OCI-LY3 (cell line): Measurements from ENCODE around the gene LAP3.

Source experiments
- H2AFZ ChIP-seq: fragments of 200-600, 300-600 bp; shearing (Covaris generic); 2 replicates; pipeline ENCODE4 v1.6.0; 2014; ENCODE audit warnings: antibody characterized with exemption, low read depth, low read length
- H3K27ac ChIP-seq: fragments of 200-600, 300-600 bp; sonication (generic); 2 replicates; pipeline ENCODE4 v1.5.1; 2014; ENCODE audit warnings: mild to moderate bottlenecking, low read length, moderate library complexity, mixed read lengths
- H3K27me3 ChIP-seq: fragments of 200-600, 300-600 bp; sonication (generic); 2 replicates; pipeline ENCODE4 v1.6.1; 2014; ENCODE audit warnings: low read depth, low read length, mixed read lengths
- H3K36me3 ChIP-seq: fragments of 200-600, 300-600 bp; sonication (generic); replicated peaks from 2 replicates; pipeline ENCODE3; 2014; ENCODE audit warnings: low read depth, low read length, mixed read lengths
- H3K4me1 ChIP-seq: fragments of 300-600, 200-600 bp; sonication (generic); 2 replicates; pipeline ENCODE4 v1.6.1; 2014; ENCODE audit warnings: low read length, mixed read lengths
- H3K4me2 ChIP-seq: fragments of 200-600, 300-600 bp; sonication (generic); 2 replicates; pipeline ENCODE4 v1.6.1; 2014; ENCODE audit warnings: low read length, mixed read lengths
- H3K4me3 ChIP-seq: fragments of 300-600, 200-600 bp; sonication (generic); 2 replicates; pipeline ENCODE4 v1.5.1; 2014; ENCODE audit warnings: antibody characterized with exemption, mild to moderate bottlenecking, low read length, moderate library complexity
- H3K79me2 ChIP-seq: fragments of 300-600, 200-600 bp; shearing (Covaris generic); 2 replicates; pipeline ENCODE4 v1.6.1; 2014; ENCODE audit warnings: mild to moderate bottlenecking, low read length, mixed read lengths
- H3K9ac ChIP-seq: fragments of 300-600, 200-600 bp; shearing (Covaris generic); 2 replicates; pipeline ENCODE4 v1.6.0; 2014; ENCODE audit warnings: mild to moderate bottlenecking, low read length, moderate library complexity
- H3K9me3 ChIP-seq: fragments of 200-600, 300-600 bp; shearing (Covaris generic); 2 replicates; pipeline ENCODE4 v1.6.1; 2014; ENCODE audit warnings: low read length, mixed read lengths; ENCODE audit not compliant: insufficient read depth
- H4K20me1 ChIP-seq: fragments of 200-600, 300-600 bp; sonication (generic); 2 replicates; pipeline ENCODE4 v1.6.1; 2016; ENCODE audit warnings: low read length, mixed read lengths; ENCODE audit not compliant: insufficient read depth
- EZH2phosphoT487 ChIP-seq: fragments of 200-600 bp; shearing (Covaris generic); IDR thresholded peaks from 2 replicates; pipeline ENCODE4 v1.6.1; 2018; ENCODE audit warnings: antibody characterized with exemption, mixed run types, low read depth
- TF ChIP-seq, protein P1 (sequence below): fragments of 200-600, 300-600 bp; sonication (generic); IDR thresholded peaks from 2 replicates; pipeline ENCODE4 v1.5.1; 2014; ENCODE audit warnings: antibody characterized with exemption, low read length, low read depth

LAP3 gene

DNA sequence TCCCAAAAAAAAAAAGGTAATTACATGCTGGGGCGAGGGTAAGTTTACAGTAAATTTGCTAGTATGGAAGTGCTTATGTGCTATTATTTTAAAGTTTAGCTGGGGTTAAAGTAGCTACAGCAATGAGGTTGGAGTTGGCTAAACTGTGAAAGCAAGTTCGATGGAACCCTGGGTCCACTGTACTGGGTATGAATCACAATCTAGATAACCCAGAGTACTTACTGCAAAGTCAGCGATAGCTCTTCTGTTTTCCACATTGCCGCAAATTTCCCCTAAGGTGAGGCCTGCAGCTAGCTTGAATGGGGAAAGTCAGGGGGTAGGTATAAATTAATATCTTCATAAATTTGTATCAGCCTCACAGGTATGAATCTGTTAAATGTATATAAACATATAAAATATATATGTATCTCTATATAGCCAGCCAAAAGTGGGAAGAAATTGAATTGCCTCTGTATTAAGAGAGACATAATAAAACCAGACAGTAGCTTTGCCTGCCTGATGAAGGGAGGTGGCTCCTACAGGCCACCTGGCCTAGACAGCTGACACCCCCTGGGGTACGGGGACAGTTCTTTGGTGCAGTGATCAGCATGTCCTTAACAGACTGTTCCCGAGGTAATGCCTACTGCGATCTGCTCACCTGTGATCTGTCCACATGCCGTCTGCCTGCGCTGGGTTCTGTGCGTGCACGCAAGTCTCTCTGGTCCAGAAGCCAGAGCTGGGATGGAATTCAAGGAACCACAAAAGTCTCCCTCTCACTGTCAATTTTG lies 31.4 kb upstream of the LAP3 start:
- H3K4me1 ChIP-seq: 0 out of 2 replicates have a peak, but pooled peaks cover 4% of the 10 kb centered on the region
- no peak overlapping the region for H3K27ac ChIP-seq
- H3K9me3 ChIP-seq: no peaks in the 10 kb centered on the region
- no peaks in the 10 kb centered on the region for H3K36me3 ChIP-seq
- H4K20me1 ChIP-seq: no peaks in the 10 kb centered on the region
- no peak for TF ChIP-seq EZH2phosphoT487
- TF ChIP-seq, protein P1, sequence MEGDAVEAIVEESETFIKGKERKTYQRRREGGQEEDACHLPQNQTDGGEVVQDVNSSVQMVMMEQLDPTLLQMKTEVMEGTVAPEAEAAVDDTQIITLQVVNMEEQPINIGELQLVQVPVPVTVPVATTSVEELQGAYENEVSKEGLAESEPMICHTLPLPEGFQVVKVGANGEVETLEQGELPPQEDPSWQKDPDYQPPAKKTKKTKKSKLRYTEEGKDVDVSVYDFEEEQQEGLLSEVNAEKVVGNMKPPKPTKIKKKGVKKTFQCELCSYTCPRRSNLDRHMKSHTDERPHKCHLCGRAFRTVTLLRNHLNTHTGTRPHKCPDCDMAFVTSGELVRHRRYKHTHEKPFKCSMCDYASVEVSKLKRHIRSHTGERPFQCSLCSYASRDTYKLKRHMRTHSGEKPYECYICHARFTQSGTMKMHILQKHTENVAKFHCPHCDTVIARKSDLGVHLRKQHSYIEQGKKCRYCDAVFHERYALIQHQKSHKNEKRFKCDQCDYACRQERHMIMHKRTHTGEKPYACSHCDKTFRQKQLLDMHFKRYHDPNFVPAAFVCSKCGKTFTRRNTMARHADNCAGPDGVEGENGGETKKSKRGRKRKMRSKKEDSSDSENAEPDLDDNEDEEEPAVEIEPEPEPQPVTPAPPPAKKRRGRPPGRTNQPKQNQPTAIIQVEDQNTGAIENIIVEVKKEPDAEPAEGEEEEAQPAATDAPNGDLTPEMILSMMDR: no peak
- no peaks in the 10 kb centered on the region for H3K79me2 ChIP-seq
- H3K27me3 ChIP-seq: no peaks in the 10 kb centered on the region; the same call in 1 of the 2 replicates
- H2AFZ ChIP-seq: no peak overlapping the region
- no peak overlapping the region for H3K9ac ChIP-seq
- H3K4me2 ChIP-seq: no peak overlapping the region
- H3K4me3 ChIP-seq: no peak overlapping the region

DNA sequence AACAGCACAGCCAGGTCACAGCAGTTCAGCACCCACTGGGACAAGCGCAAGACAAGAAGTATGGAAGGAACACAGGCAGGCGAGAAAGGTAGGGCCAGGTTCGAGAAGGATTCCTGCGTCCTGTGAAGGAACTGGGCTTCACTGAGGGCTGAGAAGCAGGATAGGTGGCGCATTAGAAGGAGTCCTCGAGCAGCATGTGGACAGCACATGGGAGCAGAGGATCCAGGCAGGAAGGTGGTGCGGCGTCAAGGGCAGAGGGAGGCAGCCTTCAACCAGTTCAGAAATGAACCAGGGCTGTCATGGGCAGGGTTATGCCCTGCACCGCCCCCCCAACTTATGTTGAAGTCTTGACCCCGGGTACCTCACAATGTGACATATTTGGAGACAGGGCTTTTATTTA lies 30.8 kb upstream of the LAP3 start:
- Histone ChIP-seq H3K79me2 (no peaks in the 10 kb centered on the region), H3K27ac (no peak overlapping the region), H4K20me1 (no peaks in the 10 kb centered on the region), H3K4me2 (no peak overlapping the region), H3K4me3 (no peak overlapping the region), H2AFZ (no peak overlapping the region), H3K36me3 (no peaks in the 10 kb centered on the region), H3K9me3 (no peaks in the 10 kb centered on the region), H3K4me1 (0 out of 2 replicates have a peak, but pooled peaks cover 4% of the 10 kb centered on the region), H3K9ac (no peak overlapping the region), H3K27me3 (no peaks in the 10 kb centered on the region; the same call in 1 of the 2 replicates)
- TF ChIP-seq, protein P1: no peak
- no peak for TF ChIP-seq EZH2phosphoT487

DNA sequence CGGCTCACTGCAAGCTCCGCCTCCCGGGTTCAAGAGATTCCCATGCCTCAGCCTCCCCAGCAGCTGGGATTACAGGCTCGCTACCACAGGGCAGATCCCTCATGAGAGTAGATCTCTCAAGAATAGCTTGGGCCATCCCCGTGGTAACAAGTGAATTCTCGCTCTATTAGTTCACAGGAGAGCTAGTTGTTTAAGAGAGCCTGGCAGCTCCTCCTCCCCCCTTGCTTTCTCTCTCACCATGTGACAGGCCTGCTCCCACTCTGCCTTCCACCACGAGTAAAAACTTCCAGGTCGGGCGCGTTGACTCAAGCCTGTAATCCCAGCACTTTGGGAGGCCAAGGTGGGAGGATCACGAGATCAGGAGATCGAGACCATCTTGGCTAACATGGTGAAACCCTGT lies 30.3 kb upstream of the LAP3 start:
- Histone ChIP-seq H3K4me3 (no peak overlapping the region), H3K27ac (no peak overlapping the region), H4K20me1 (no peaks in the 10 kb centered on the region), H3K4me1 (0 out of 2 replicates have a peak, but pooled peaks cover 4% of the 10 kb centered on the region), H3K4me2 (no peak overlapping the region), H3K79me2 (no peaks in the 10 kb centered on the region), H3K9me3 (no peaks in the 10 kb centered on the region), H3K9ac (no peak overlapping the region), H3K36me3 (no peaks in the 10 kb centered on the region), H2AFZ (no peak overlapping the region), H3K27me3 (no peaks in the 10 kb centered on the region; the same call in 1 of the 2 replicates)
- TF ChIP-seq, protein P1: no peak
- no peak for TF ChIP-seq EZH2phosphoT487

DNA sequence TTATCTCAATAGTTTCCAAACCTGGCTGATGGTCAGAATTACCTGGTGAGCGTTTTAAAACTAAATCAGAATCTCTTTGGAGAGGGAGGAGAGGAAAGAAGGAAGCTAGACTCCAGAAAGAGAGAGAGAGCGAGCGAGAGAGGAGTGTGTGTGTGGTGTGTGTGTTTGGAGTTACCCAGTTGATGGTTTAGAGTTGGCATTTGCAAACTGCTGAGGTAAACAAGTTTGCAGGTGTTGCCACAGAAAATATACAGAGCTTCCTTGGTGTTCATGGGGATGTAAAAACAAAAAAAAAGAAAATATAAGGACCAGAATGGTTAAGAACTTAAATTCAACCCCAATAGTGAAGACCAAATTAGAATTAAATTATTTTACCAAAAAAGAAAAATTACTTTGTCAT lies 26.4 kb upstream of the LAP3 start:
- Histone ChIP-seq H3K4me2 (no peak overlapping the region), H3K4me1 (0 out of 2 replicates have a peak, but pooled peaks cover 4% of the 10 kb centered on the region), H3K4me3 (no peak overlapping the region), H3K27me3 (no peaks in the 10 kb centered on the region; the same call in 1 of the 2 replicates), H3K36me3 (no peaks in the 10 kb centered on the region), H3K9ac (no peak overlapping the region), H3K9me3 (no peaks in the 10 kb centered on the region), H3K79me2 (no peaks in the 10 kb centered on the region), H2AFZ (no peak overlapping the region), H4K20me1 (no peaks in the 10 kb centered on the region), H3K27ac (no peak overlapping the region)
- TF ChIP-seq, protein P1: no peak
- TF ChIP-seq EZH2phosphoT487: no peak
